DOHH2 (cell line): Measurements from ENCODE around the gene ITGBL1.
A peak's percentile ranks its signal among the peaks of the same experiment; 100 is the strongest.

Source experiments
- H3F3A ChIP-seq: fragments of 200-600 bp; sonication (generic), shearing (Covaris generic); 2 replicates; pipeline ENCODE4 v1.6.0; 2016; ENCODE audit warnings: antibody characterized with exemption, mild to moderate bottlenecking; ENCODE audit not compliant: control insufficient read depth, insufficient read depth
- H3K27ac ChIP-seq: fragments of 200-600 bp; sonication (generic); 2 replicates; pipeline ENCODE4 v1.5.1; 2014; ENCODE audit warnings: low read depth, mild to moderate bottlenecking, low read length, moderate library complexity
- H3K27me3 ChIP-seq: fragments of 200-600 bp; sonication (generic); 2 replicates; pipeline ENCODE4 v1.6.1; 2014; ENCODE audit warnings: mild to moderate bottlenecking, low read length, mixed read lengths; ENCODE audit not compliant: control insufficient read depth
- H3K36me3 ChIP-seq: fragments of 200-600 bp; sonication (generic); 2 replicates; pipeline ENCODE4 v1.6.1; 2014; ENCODE audit warnings: mild to moderate bottlenecking, low read length, moderate library complexity, mixed read lengths; ENCODE audit not compliant: control insufficient read depth
- H3K4me1 ChIP-seq: fragments of 200-600 bp; sonication (generic); 2 replicates; pipeline ENCODE4 v1.6.1; 2014; ENCODE audit warnings: mild to moderate bottlenecking, low read length, mixed read lengths; ENCODE audit not compliant: control insufficient read depth
- H3K4me2 ChIP-seq: fragments of 200-600 bp; sonication (generic); 2 replicates; pipeline ENCODE4 v1.6.0; 2014; ENCODE audit warnings: mild to moderate bottlenecking, low read length, moderate library complexity
- H3K4me3 ChIP-seq: fragments of 200-600 bp; sonication (generic); 2 replicates; pipeline ENCODE4 v1.5.1; 2014; ENCODE audit warnings: mild to moderate bottlenecking, low read length, mixed read lengths
- H3K79me2 ChIP-seq: fragments of 200-600 bp; sonication (generic); 2 replicates; pipeline ENCODE4 v1.6.1; 2014; ENCODE audit warnings: mild to moderate bottlenecking, low read length, mixed read lengths; ENCODE audit not compliant: control insufficient read depth
- H3K9me2 ChIP-seq: fragments of 200-600 bp; sonication (generic); replicated peaks from 2 replicates; pipeline ENCODE4 v1.6.1; 2014; ENCODE audit warnings: mild to moderate bottlenecking, low read length, mixed read lengths; ENCODE audit not compliant: control insufficient read depth
- H3K9me3 ChIP-seq: fragments of 200-600 bp; sonication (generic); 2 replicates; pipeline ENCODE4 v1.6.1; 2014; ENCODE audit warnings: antibody characterized with exemption, low read length, mixed read lengths; ENCODE audit not compliant: control insufficient read depth, insufficient read depth
- H4K20me1 ChIP-seq: fragments of 200-600 bp; sonication (generic); 2 replicates; pipeline ENCODE4 v1.6.0; 2014; ENCODE audit warnings: low read depth, mild to moderate bottlenecking, antibody characterized with exemption, low read length, moderate library complexity; ENCODE audit not compliant: control insufficient read depth, insufficient read depth
- CTCF ChIP-seq: fragments of 200-600 bp; sonication (generic); IDR thresholded peaks from one replicate; pipeline ENCODE4 v1.5.1; 2014; ENCODE audit warnings: antibody characterized with exemption, mild to moderate bottlenecking, low read depth, low read length; ENCODE audit not compliant: poor library complexity, severe bottlenecking
- EZH2phosphoT487 ChIP-seq: fragments of 200-600 bp; sonication (generic); IDR thresholded peaks from 2 replicates; pipeline ENCODE4 v1.6.1; 2017; ENCODE audit warnings: borderline replicate concordance, mild to moderate bottlenecking, antibody characterized with exemption, low read length, moderate library complexity, mixed read lengths

ITGBL1 gene

DNA sequence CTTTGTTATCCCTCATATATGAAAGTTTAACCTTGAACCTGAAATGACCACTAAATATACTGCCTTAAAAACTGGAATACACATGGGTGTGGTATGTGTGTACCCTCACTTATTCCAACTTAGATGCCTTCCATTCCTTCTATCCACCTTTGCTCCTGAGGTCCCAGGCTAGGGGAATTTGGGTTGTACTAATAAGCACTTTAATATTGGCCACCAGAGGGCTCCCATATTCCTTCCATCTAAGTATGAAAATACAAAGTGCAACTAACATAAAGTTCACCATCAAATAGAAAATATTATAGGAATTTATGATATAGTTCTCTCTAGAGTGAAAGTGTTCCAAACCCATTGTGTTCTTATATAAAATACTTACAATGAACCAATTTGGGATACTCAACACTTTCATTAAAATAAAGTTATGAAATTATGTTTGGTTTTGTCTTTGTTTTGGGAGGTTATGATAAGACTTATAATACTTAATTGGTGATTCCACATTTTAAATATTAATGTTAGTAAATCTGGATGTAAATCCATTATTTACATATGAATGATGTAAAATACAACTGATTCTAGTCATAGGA is 62.3 kb downstream of the ITGBL1 start:
- Histone ChIP-seq H3K27ac (no peak overlapping the region), H3K4me1 (no peaks in the 10 kb centered on the region), H3F3A (no peaks in the 10 kb centered on the region), H3K9me2 (no peaks in the 10 kb centered on the region), H3K9me3 (no peaks in the 10 kb centered on the region), H3K36me3 (no peaks in the 10 kb centered on the region), H4K20me1 (no peaks in the 10 kb centered on the region), H3K4me3 (no peak overlapping the region), H3K79me2 (no peaks in the 10 kb centered on the region), H3K4me2 (no peak overlapping the region), H3K27me3 (no peaks in the 10 kb centered on the region)
- peak; percentile 61 for TF ChIP-seq CTCF
- no peak for TF ChIP-seq EZH2phosphoT487

DNA sequence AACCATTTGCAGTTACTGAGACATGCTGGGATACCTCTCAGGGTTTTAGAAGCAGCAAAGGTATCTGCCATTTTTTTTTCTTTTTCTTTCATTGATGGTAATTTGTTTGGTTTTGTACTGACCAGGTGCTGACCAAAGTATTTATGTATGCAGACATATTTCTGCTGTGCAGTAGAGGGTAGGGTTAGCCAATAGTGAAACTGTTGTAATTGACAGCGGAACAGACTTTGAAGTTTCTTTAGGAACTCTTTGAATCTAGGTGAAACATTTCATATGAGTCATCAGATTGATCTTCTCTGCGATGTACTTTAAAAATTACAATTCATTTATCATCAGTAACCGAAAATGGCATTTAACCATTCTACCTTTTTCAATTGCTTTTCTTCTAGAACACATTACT is 63.0 kb downstream of the ITGBL1 start:
- TF ChIP-seq EZH2phosphoT487 (no peak), CTCF (no peak)
- no peaks in the 10 kb centered on the region for H3K36me3 ChIP-seq
- no peaks in the 10 kb centered on the region for H3K9me2 ChIP-seq
- H3K9me3 ChIP-seq = no peaks in the 10 kb centered on the region
- H3K79me2 ChIP-seq = no peaks in the 10 kb centered on the region
- no peaks in the 10 kb centered on the region for H3F3A ChIP-seq
- H3K27me3 ChIP-seq = no peaks in the 10 kb centered on the region
- no peak overlapping the region for H3K4me3 ChIP-seq
- no peak overlapping the region for H3K27ac ChIP-seq
- no peaks in the 10 kb centered on the region for H3K4me1 ChIP-seq
- no peaks in the 10 kb centered on the region for H4K20me1 ChIP-seq
- no peak overlapping the region for H3K4me2 ChIP-seq

- H3K4me2 ChIP-seq = no peak overlapping the region
- TF ChIP-seq CTCF = no peak
- no peak for TF ChIP-seq EZH2phosphoT487
- H3K9me3 ChIP-seq = no peaks in the 10 kb centered on the region
- H3K27me3 ChIP-seq = no peaks in the 10 kb centered on the region
- H3K36me3 ChIP-seq = no peaks in the 10 kb centered on the region
- H3K27ac ChIP-seq = no peak overlapping the region
- no peaks in the 10 kb centered on the region for H3K4me1 ChIP-seq
- no peaks in the 10 kb centered on the region for H3F3A ChIP-seq
- no peak overlapping the region for H3K4me3 ChIP-seq
- no peaks in the 10 kb centered on the region for H3K9me2 ChIP-seq
- no peaks in the 10 kb centered on the region for H3K79me2 ChIP-seq
- no peaks in the 10 kb centered on the region for H4K20me1 ChIP-seq
Measured at GRCh38 chr13:101516262-101516661, 63.8 kb downstream of the ITGBL1 start.

DNA sequence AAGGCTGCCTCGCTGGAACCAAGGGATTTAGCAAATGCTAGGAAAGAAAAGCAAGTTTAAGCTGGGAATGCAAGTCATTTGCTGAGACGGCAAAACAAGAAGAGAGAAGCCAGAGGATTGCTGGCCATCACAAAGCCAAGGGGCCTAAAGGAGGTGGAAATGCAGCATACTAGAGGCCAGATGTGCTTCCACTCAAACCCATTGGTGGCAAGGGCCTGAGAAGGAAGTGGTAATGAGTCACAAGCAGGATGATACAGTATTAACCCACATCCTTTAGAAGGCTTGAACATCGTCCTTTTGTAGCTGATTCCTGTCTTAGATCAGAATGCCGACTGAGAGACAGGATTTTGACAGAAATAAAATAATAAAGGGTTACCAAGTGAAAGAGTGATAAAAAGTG is 68.2 kb downstream of the ITGBL1 start:
- H3K4me3 ChIP-seq = no peak overlapping the region
- no peaks in the 10 kb centered on the region for H3K9me3 ChIP-seq
- H3K27me3 ChIP-seq = no peaks in the 10 kb centered on the region
- H3K27ac ChIP-seq = no peak overlapping the region
- no peaks in the 10 kb centered on the region for H4K20me1 ChIP-seq
- no peaks in the 10 kb centered on the region for H3K4me1 ChIP-seq
- no peaks in the 10 kb centered on the region for H3K36me3 ChIP-seq
- TF ChIP-seq CTCF (no peak), EZH2phosphoT487 (no peak)
- H3K9me2 ChIP-seq = no peaks in the 10 kb centered on the region
- no peaks in the 10 kb centered on the region for H3K79me2 ChIP-seq
- no peak overlapping the region for H3K4me2 ChIP-seq
- no peaks in the 10 kb centered on the region for H3F3A ChIP-seq
